ENCODE measurements around the gene MAGI2.
"Not testable (repeated sequence)": the region's sequence is repeated elsewhere in the genome, so short reads cannot be mapped to it uniquely, and the experiment has no call there.

Gene MAGI2

DNA sequence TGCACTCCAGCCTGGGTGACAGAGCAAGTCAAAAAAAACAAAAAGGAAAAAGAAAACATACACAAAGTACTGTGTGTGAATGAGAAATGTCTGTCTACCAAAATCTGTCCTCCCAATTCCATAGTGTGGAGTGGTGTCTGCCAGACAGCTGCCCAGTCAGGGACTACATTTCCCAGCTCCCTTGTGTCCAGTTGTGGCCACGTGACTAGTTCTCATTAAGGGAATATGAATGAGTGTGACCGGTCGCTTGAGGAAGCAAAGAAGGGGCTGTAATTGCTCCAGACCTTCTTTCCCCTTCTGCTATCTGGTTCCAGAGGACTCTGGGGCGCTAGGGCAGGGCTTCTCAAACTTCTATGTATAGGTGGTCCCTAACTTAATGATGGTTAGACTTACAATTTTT is 1450.8 kb downstream of the MAGI2 start:
- DNase-seq = no peak

DNA sequence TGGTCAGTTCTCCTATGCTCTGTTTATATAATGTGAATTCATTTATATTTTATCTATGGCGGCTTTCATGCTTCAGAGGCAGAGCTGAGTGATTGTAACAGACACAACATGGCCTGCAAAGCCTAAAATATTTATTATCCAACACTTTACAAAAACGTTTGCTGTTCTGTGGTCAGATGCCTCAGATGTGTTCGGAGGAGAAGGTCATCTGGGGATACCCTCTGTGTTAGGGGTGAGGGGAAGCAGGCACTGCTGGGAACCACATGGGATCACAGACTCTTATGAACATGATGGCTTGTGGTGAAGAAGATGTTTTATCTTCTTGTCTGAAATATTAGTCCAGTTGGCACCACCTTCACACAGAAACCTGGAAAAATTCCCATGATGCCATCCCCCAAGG is 1451.4 kb downstream of the MAGI2 start:
- no peak for DNase-seq

DNA sequence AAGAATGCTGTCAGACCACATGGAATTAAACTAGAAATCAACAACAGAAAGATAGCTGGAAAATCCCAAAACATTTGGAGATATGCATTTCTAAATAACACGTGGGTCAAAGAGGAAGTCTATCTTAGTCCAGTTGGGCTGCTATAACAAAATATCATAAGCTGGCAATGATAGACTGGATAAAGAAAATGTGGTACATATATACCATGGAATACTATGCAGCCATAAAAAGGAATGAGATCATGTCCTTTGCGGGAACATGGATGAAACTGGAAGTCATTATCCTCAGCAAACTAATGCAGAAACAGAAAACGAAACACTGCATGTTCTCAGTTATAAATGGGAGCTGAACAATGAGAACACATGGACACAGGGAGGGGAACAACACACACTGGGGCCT is 1454.3 kb downstream of the MAGI2 start:
- not testable (repeated sequence) for DNase-seq

DNA sequence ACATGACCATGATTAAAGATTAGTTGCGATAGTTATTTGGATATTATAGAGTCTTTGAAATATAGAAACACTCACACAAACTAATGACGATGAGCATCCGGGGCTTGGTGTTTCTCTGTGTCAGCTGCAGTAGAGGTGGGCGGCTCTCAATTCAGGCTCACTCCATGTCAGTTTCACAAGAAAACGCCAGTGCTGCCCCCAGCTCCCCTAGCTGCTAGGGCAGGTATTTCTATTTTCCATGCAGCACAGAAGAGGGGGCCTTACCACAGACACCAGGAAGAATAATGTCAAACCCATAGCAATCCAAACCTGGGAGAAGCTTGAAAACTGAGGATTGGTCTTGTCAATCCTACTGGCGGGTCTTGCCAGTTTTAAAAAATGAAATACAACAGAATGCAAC is 1457.8 kb downstream of the MAGI2 start:
- peak in 1 of 2 experiments; percentile 17 for DNase-seq

DNA sequence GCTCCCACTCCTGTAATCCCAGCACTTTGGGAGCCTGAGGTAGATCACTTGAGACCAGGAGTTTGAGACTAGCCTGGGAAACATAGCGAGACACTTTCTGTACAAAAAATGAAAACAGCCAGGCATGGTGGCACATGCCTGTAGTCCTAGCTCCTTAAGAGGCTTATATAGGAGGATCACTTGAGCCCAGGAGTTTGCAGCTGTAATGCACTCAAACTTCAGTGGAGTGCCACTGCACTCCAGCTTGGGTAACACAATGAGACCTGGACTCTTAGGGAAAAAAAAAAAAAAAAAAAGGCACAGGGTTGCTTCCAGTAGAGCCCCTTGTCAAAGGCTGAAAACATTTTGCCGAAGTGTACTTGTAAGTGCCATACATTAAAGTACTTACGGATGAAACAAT is 1459.6 kb downstream of the MAGI2 start:
- DNase-seq = no peak

DNA sequence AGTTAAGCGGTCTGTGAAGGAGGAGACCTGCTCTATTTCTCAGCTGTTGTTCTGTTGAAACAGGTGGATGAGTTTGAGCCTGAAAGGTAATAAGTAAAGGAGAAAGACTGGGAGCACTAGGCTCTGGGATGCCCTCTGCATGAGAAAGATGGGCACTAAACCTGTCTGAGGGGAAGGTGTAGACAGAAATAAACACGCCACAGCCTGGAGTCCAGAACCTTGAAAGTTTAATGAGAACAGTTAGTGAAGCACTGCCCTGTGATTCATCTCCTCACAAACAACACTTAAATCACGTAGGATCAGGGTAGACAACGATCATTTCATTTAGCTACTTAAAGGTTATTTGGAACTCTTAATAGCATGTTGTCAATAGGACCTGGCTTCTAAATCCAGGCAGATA is 1461.8 kb downstream of the MAGI2 start:
- no peak for DNase-seq

DNA sequence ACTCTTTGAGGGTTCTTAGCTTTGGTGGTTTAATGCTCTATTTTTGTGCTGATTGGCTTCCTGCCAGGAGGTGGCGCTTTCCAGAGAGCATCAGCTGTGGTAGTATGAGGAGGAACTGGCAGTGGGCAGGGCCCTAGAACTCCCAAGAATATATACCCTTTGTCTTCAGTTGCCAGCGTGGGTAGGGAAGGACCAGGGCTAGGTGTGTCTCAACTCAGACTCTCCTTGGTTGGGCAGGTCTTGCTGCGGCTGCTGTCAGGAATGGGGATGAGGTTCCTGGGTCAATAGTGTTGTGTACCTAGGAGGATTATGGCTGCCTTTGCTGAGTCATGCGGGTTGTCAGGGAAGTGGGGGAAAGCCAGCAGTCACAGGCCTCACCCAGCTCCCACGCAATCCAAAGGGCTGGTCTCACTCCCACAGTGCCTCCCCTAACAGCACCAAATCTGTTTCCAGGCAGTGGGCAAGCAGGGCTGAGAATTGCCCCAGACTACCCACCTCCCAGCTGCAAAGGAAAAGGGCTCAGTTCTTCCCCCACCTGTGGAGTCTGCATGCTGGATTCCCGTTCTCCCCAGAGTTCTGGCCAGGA is 1463.4 kb downstream of the MAGI2 start:
- no peak for DNase-seq

DNA sequence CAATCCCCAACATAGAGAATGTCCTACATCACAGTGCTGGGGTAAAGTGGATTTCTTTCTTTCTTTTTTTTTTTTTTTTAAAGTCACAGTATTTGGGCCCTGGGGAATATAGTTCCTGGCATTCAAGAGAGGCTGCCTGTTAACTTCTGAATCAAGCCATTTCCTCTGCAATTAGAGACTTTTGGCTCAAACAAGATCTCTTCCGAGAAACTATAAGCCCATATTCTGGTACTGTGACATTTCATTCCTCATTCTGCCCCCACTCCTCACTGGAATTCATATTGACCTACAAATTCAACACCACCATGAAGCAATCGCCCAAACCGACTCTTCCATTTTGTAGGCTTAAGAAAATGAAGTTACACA is 1467.5 kb downstream of the MAGI2 start:
- DNase-seq = no peak

DNA sequence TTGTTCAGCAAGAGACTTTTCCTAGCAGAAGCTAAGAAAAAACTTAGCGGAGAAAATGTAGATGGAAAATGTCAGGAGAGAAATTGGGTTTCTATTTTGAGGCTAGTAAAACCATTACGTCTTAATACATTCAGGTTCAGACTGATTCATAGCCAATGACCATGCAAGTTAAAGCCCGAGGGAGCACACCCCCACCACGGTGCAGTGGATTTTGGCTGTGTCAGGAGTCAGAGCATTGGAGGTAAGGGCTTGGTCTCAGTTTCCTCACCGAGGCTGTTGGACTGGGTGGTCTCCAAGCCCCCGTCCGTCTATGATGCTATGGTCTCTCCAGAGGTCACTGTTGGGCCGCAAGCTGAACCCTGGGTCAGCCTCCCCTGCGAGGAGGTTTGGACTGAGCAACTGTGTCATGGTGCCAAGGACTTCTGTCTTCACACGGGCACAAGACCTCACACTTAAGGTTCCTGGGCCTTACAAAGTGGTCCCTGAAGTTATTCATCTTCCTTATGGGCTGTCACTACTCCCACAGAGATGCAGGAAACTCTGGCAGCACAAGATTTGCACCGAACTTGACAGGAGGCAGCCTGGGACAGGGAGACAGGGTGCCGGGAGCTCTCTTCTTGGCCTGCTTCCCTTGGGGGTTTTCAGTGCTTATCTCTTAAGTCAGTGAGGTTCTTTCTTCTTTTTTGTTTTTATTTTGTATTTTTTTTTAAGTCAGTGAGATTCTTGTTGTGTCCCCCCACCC is 1468.1 kb downstream of the MAGI2 start:
- no peak for DNase-seq

DNA sequence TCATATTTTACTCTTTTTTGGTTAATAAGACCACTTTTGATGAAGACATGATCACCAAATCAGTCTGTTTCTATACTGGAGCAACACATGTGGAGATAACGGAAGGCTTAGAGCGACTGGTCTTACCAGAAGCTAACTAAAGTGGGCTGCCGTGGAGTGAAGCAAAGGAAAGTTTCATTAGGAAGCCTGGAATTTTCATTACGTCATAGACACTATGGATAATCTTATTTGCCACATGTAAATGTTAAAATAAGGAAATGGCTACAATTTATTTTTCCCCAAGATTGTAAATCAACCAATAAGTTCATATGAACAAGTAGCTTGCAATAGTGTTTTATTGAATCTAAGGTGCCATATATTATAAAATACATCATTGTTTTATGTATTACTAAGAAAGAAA is 1469.5 kb downstream of the MAGI2 start:
- no peak for DNase-seq

DNA sequence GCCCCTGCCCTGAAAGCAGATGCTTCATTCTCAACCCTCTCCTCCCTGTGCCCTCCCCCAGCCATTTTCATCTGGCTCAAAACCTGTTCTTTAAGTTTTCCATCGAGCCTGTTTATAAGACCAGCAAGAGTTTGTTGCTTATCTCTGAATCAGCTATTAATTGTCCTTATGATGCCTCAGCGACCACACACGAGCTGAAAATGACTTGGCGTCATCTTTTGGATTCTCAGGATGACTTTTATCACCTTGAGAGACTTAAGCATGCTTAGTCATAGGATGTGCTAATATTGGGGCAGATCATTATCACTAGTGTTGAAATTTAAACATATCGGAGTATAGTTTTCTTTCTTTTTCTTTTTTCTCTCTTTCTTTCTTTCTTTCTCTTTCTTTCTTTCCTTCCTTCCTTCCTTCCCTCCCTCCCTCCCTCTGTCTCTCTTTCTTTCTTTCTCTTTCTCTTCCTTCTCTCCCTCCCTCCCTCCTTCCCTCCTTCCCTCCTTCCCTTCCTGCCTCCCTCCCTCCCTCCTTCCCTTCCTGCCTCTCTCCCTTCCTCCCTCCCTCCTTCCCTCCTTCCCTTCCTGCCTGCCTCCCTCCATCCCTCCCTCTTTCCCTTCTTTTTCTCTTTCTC is 1470.4 kb downstream of the MAGI2 start:
- DNase-seq = no peak

DNA sequence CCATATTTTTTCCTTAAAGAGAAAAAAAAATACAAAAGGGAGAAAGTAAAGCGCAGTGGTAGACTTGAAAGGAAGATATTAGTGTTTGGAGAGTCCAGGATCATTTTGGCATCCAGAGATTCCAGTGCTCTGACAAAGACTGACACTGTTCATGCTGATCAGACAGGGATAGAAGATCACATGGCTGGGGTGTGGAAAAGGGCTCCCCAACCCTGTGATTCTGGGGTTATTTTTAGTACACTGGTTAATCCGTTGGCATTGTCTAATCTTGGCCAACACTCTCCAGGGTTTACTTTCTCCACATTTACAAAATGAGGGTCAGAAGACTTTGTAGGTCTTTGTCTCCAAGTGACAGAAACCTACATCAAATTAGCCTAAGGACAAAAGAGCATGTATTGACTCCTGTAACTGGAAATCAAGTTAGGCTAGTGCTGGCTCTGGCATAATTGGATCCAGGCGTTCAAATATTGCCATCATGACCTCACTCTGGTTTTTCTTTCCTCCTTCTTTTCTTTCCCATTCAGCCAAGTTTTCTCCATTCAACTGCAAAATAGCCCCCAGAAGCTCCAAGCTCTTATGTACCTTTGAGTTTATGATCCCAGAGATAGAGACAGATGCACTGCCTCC is 1473.3 kb downstream of the MAGI2 start:
- DNase-seq = no peak

DNA sequence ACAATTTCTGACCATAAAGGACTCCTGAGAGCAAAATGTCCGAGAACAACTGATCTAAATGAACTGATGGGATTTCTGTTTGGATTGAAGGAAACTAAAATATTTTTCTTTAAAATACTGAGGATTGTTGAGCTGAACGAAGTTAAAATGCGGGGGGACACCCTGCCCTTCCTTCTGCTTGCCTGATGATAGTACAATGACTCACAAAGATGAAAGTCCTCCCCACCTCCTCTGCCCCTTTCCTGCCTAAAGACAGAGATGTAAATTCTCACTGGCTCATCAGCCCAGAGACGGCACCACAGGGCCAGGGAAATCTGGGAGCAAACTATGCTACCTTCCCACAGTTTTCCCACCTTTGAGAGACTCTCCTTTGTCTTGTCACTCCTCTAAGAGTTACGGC is 1474.2 kb downstream of the MAGI2 start:
- no peak for DNase-seq

DNA sequence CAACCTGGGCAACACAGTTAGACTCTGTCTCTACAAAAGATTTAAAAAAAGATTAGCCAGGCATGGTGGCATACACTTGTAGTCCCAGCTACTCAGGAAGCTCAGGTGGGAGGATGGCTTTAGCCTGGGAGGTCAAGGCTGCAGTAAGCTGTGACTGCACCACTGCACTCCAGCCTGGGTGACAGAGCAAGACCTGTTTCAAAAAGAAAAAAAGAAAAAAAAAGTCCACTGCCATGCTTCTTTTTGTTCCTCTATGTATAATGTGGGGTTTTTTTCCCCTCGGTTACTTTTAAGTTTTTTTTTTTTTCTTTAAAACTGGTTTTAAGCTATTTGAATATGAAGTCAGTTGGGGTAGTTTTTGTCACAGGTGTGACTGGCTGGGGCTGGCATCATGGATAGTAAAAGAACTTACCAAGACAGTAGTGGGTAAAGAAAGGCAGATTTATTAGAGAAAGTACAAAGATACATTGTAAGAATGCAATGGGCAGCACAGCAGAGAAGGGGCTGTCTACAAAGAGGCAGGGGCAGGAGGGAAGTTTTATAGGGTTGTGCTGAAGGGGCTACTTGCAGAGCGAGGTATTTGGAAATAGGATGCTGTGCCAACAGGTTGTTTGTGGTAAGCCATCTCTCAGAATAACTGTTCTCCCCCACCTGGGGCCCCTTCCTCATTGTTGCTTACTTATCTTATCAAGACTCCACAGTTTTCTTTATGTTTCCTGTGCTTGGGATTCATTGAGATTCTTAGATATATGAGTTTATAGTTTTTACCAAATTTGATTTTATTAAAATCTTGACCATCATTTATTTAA is 1477.6 kb downstream of the MAGI2 start:
- DNase-seq = no peak

DNA sequence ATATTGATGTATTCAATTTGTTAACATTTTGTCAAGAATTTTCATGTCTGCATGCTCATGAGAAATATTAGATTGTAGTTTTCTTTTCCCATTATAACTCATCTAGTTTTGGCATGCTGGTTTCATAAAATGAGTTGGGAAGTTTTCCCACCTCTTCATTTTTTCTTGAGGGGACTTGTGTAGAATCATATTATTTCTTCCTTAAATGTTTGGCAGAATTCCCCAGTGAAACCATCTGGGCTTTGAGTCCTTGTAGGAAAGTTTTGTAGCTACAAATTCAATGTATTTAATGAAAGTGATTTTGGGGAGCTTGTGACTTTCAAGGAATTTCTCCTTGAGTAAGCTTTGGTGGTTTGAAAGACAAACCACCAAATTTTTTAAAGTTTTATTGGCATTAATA is 1481.7 kb downstream of the MAGI2 start:
- no peak for DNase-seq

DNA sequence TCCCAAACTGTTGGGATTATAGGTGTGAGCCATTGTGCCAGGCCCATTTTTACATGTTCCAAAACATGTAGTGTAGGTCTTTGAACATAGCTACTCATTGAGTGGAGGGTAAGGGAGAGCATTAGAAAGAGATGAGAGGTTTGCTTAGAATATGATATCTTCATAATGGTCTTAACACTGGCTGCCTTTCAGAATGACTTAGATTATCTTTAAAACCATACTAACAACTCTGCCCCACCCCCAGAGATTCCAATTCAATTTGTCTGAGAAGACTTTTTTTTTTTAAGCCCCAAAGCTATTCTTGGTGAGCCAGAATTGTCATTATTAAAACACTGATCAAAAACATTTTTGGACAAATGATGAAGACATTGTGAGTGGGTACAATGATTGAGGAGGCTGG is 1486.0 kb downstream of the MAGI2 start:
- no peak for DNase-seq
